ENCODE measurements around the gene STAT3. TPM values are rescaled to one million over a fixed set of nuclear protein-coding genes. Genes with fewer than 3 reads are reported as not detected.

The STAT3 gene
- total and polyA plus RNA-seq, 2 donors (not counting 3 experiments of a cell fraction or from before 2014, with no cell fraction given) = 59.1 to 124 TPM

GRCh38 chr17:42270596-42270995 lies 117.6 kb downstream of the STAT3 start:
- Histone ChIP-seq H3K4me1 (ENCODE audit: control insufficient read depth, extremely low read depth, insufficient read depth, low read length) (peaks cover 8% of the 10 kb centered on the region), H4K20me1 (replicated peaks; ENCODE audit: control insufficient read depth, extremely low read depth, insufficient read depth, low read length) (no peaks in the 10 kb centered on the region), H3K27me3 (ENCODE audit: control insufficient read depth in 2 of 2, insufficient read depth in 2 of 2, low read length in 2 of 2) (no peaks in the 10 kb centered on the region), H3K36me3 (ENCODE audit: control insufficient read depth in 2 of 2, extremely low read depth in 1 of 2, insufficient read depth in 2 of 2, low read length in 2 of 2) (no peaks in the 10 kb centered on the region), H3K4me3 (replicated peaks in 1 of 3; ENCODE audit: insufficient read depth in 1 of 3, low read depth in 1 of 3, low read length in 3 of 3) (no peak overlapping the region), H2AFZ (ENCODE audit: low read depth, low read length) (no peak overlapping the region), H3K27ac (ENCODE audit: insufficient read depth, low read depth, low read length) (no peak overlapping the region), H3K4me2 (ENCODE audit: insufficient read depth, low read length) (no peak overlapping the region), H3K9me1 (replicated peaks; ENCODE audit: control insufficient read depth, extremely low read depth, insufficient read depth, low read length) (no peaks in the 10 kb centered on the region), H3K9me3 (replicated peaks; ENCODE audit: control insufficient read depth, insufficient read depth, low read length) (no peaks in the 10 kb centered on the region), H3K79me2 (ENCODE audit: control insufficient read depth, insufficient read depth, low read length) (peaks cover 78% of the 10 kb centered on the region), H3K9ac (replicated peaks; ENCODE audit: extremely low read depth, insufficient read depth, low read length) (no peak overlapping the region)
- ChIA-PET CTCF (interaction anchor here (0.6 to 4.4 kb wide), 2 partner anchors 42 to 48 kb away, joined by 3 to 23 read pairs; no protein-coding TSS in a partner anchor), POLR2A (no interaction called here)
- FAIRE-seq = no peak
- no TSS peak for BruUV-seq (replicated peaks)
- no peak for DNase-seq (ENCODE audit: low read depth, low spot score)
- TF ChIP-seq EZH2 (IDR thresholded peaks at IDR 0.05; ENCODE audit: borderline replicate concordance, low read depth, low read length, severe bottlenecking) = no peak
- no peak for TF ChIP-seq POLR2A (IDR thresholded peaks at IDR 0.05; ENCODE audit: low read depth, low read length)
- TF ChIP-seq JUN (IDR thresholded peaks at IDR 0.05; ENCODE audit: borderline replicate concordance, insufficient read depth, insufficient read length, low read depth) = no peak
- TF ChIP-seq MYC (IDR thresholded peaks at IDR 0.05; ENCODE audit: low read depth, low read length) = no peak
- TF ChIP-seq POLR2AphosphoS5 (IDR thresholded peaks at IDR 0.05; ENCODE audit: insufficient read depth, low read depth, low read length) = no peak
- TF ChIP-seq FOS (IDR thresholded peaks at IDR 0.05; ENCODE audit: borderline replicate concordance, insufficient read depth, low read length) = no peak
- TF ChIP-seq MAX (IDR thresholded peaks at IDR 0.05; ENCODE audit: insufficient read depth, insufficient read length) = no peak
- no peak for TF ChIP-seq GATA2 (IDR thresholded peaks at IDR 0.05; ENCODE audit: insufficient read depth, insufficient read length, low read depth, low read length)
- TF ChIP-seq, protein P1, sequence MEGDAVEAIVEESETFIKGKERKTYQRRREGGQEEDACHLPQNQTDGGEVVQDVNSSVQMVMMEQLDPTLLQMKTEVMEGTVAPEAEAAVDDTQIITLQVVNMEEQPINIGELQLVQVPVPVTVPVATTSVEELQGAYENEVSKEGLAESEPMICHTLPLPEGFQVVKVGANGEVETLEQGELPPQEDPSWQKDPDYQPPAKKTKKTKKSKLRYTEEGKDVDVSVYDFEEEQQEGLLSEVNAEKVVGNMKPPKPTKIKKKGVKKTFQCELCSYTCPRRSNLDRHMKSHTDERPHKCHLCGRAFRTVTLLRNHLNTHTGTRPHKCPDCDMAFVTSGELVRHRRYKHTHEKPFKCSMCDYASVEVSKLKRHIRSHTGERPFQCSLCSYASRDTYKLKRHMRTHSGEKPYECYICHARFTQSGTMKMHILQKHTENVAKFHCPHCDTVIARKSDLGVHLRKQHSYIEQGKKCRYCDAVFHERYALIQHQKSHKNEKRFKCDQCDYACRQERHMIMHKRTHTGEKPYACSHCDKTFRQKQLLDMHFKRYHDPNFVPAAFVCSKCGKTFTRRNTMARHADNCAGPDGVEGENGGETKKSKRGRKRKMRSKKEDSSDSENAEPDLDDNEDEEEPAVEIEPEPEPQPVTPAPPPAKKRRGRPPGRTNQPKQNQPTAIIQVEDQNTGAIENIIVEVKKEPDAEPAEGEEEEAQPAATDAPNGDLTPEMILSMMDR (IDR thresholded peaks at IDR 0.05; ENCODE audit: extremely low read depth in 1 of 2, insufficient read depth in 1 of 2, low read depth in 1 of 2, low read length in 2 of 2) = no peak
- intact Hi-C loops (cut with micrococcal nuclease) (loop anchor here (10.0 kb wide), 1 partner anchor 136 kb away; no protein-coding TSS in a partner anchor), dilution Hi-C loops (cut with MboI; ENCODE audit: extremely low pct_ligation_motif_present, low sequenced_read_pairs) (no loop called here)
